ENCODE data around the gene EXT2. TPM values are rescaled to one million over a fixed set of nuclear protein-coding genes. Genes with fewer than 3 reads are reported as not detected.

EXT2 gene
- polyA plus RNA-seq, 1 of the 3 experiments (the other 2 are of a cell fraction) = 92.9 TPM

- TF ChIP-seq REST (IDR thresholded peaks at IDR 0.05; ENCODE audit: low read depth, low read length) = no peak
Measured at GRCh38 chr11:44219830-44220796, 124.6 kb downstream of the EXT2 start (continued).

GRCh38 chr11:44221456-44221855 is 126.0 kb downstream of the EXT2 start:
- CTCF ChIA-PET = interaction anchor here (1.1 to 1.3 kb wide), 2 partner anchors 64 to 86 kb away, joined by 3 read pairs; no protein-coding TSS in a partner anchor
- TF ChIP-seq IRF3 (IDR thresholded peaks at IDR 0.05; ENCODE audit: low read depth, low read length) (no peak), GATA2 (CRISPR knock-in tag; IDR thresholded peaks at IDR 0.05) (no peak), TAF1 (IDR thresholded peaks at IDR 0.05; ENCODE audit: borderline replicate concordance, low read depth, low read length) (no peak), ZBTB33 (IDR thresholded peaks at IDR 0.05; ENCODE audit: borderline replicate concordance, low read depth) (no peak), EZH2phosphoT487 (IDR thresholded peaks at IDR 0.05; ENCODE audit: borderline replicate concordance, low read depth) (no peak), EP300 (IDR thresholded peaks at IDR 0.05; ENCODE audit: borderline replicate concordance in 1 of 2, low read depth in 1 of 2, low read length in 1 of 2) (no peak), REST (IDR thresholded peaks at IDR 0.05; ENCODE audit: low read depth, low read length) (no peak), PBX3 (IDR thresholded peaks at IDR 0.05) (no peak), CTCF (IDR thresholded peaks at IDR 0.05) (no peak), SMC3 (IDR thresholded peaks at IDR 0.05; ENCODE audit: low read depth, low read length) (no peak), GABPA (IDR thresholded peaks at IDR 0.05; ENCODE audit: low read depth) (no peak), TCF12 (IDR thresholded peaks at IDR 0.05) (no peak), FOXJ3 (CRISPR knock-in tag; IDR thresholded peaks at IDR 0.05) (no peak), POLR2AphosphoS5 (IDR thresholded peaks at IDR 0.05; ENCODE audit: low read depth, low read length) (no peak)

More at GRCh38 chr11:44221456-44221855, 126.0 kb downstream of the EXT2 start:
- Histone ChIP-seq H3K79me2 (ENCODE audit: insufficient read depth) (no peaks in the 10 kb centered on the region), H3K4me3 (ENCODE audit: low read depth in 2 of 2, low read length in 1 of 2) (no peak overlapping the region), H3K36me3 (replicated peaks in 1 of 2; ENCODE audit: control insufficient read depth in 1 of 2, insufficient read depth in 2 of 2, low read length in 1 of 2) (peaks cover 0 to 2% of the 10 kb centered on the region in 2 experiments), H4K20me1 (ENCODE audit: insufficient read depth) (no peaks in the 10 kb centered on the region), H3K9me3 (no peaks in the 10 kb centered on the region), H3K27me3 (ENCODE audit: insufficient read depth) (no peaks in the 10 kb centered on the region), H3K4me2 (no peak overlapping the region), H3K27ac (ENCODE audit: low read depth in 2 of 2, low read length in 1 of 2) (no peak overlapping the region), H2AFZ (ENCODE audit: low read depth) (no peak overlapping the region), H3K4me1 (ENCODE audit: control insufficient read depth in 1 of 2, insufficient read depth in 2 of 2, low read depth in 1 of 2, low read length in 1 of 2) (peaks cover 7 to 21% of the 10 kb centered on the region in 2 experiments; a peak in 2 of 4 replicates), H3K9ac (no peak overlapping the region), H3K9me2 (no peaks in the 10 kb centered on the region), H3F3A (replicated peaks; ENCODE audit: insufficient read depth) (no peaks in the 10 kb centered on the region)
- POLR2A ChIA-PET = no interaction called here
- no peak for DNase-seq
- 74% methylated on average over 3 of the region's 3 CpGs for WGBS (ENCODE audit: low lambda C conversion rate)
